Endometrial microvascular endothelial cells (primary cell): ENCODE results near the gene CAMK1D. TPM values are rescaled to one million over a fixed set of nuclear protein-coding genes. Genes with fewer than 3 reads are reported as not detected.

ENCODE experiments used
- in situ Hi-C: cut with HindIII; loops from 2 replicates; pipeline ENCODE4 v1.10.0; 2017; ENCODE audit warnings: low sequenced_read_pairs, low pct_unique_long_range_greater_than_20kb; ENCODE audit errors: inconsistent ontology term
- total RNA-seq: library from RNA; depleted of rRNA; stranded (reverse); fragments of >200 nt; gene quantifications from one replicate; pipeline ENCODE4 v1.2.3, GENCODE V29; 2015; ENCODE audit errors: inconsistent ontology term

CAMK1D gene
- total RNA-seq, 1 donor from 2014 or later: 0.37 TPM

DNA sequence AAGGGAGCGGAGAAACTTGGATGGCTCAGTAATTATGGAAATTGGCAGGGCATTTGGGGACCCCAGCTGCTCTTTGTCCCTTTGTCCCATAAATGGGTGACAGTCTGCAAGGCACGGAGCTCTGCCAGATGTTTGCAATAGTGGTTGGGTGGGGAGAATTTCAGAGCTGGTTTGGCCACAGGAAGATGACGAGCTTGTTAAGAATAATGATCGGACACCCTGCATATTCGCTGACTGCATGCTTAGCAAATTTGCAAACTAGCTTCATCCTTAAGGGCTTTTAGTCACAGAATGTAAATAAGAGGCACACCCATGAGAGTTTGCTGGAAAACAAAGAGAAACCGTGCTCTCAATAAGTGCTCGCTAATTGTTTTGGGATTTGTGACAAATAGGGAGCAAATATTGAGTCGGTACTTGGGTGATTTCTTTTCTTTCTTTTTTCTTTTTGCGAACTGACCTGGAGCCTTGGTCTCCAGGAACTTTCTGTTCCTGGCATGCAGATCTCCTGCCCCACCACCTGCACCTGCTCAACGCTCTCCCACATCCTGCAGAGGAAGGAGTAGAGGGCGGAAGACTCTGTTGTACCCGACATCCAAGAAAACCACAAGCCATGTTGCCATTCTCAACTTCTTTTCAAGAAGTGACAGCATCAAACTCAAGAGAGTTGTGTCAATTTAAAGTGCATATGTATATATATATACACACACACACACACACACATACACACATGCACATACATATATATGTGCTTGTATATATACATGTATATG lies 238.9 kb downstream of the CAMK1D start:
- in situ Hi-C loops: no loop called here

- in situ Hi-C loops: no loop called here
Observed at GRCh38 chr10:12589291-12589690, 239.9 kb downstream of the CAMK1D start.

DNA sequence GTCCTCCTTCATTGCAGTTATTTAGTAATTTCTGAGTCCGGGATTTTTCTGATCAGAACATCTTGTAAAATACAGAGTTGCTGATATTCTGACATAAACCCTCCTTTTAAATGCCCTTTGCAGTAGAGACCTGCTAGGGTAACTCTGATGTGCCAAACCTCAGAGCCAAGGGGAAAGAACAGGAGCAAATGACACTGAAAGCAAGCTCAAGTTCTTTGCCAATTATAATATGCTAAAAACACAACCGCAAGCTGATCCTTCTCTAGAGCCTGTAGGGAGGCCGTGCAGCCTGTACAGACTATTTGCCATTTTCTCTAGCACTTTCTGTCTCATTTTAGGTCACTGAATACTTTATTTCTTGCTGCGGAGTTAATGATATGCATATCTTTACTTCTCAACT lies 240.4 kb downstream of the CAMK1D start:
- in situ Hi-C loops: no loop called here

DNA sequence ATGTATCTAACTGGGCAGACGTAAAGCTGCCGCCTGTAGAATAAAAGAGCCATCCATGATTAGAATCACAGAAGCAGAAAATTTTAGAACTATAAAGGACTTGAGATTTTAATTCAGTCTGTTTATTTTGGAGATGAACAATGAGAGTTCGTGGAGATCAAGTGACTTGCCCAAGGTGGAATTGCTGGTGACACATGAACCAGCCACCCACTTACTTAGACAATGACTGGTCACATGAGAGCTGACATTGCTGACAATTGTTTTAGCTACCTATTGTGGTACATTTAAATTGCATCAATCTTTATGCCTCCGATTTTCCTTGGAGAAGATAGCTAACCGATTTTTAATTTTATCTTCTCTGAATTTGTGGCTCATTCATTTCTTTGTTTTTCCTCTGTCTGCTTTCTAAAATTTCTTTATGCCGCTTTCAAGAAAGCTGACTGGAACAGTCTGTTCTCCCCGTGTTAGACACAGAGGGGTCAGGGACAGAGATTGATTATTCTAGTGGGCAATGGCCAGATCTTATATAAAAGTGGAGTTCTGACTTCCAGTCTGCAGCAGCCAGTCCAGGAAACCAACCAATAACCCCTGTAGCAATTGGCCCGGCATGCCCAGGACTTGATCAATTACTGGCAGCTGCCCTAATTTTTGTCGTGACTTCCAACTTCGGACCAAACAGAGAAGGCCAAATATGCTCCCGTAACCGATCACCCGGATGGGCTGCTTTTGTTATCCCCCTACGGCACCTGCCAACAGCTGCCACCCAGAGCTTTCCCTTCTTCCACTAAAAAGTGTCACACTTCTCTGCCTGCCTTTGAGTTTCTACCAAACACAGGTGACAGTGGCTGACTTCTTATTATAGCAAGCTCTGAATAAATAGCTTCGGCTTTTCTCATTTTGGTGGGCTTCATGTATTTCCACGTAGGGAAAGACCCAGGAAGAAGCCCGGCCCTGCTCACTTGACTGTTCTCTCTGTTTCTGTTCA lies 241.6 kb downstream of the CAMK1D start:
- in situ Hi-C loops: no loop called here

GRCh38 chr10:12592967-12593366 lies 243.6 kb downstream of the CAMK1D start:
- in situ Hi-C loops: no loop called here

DNA sequence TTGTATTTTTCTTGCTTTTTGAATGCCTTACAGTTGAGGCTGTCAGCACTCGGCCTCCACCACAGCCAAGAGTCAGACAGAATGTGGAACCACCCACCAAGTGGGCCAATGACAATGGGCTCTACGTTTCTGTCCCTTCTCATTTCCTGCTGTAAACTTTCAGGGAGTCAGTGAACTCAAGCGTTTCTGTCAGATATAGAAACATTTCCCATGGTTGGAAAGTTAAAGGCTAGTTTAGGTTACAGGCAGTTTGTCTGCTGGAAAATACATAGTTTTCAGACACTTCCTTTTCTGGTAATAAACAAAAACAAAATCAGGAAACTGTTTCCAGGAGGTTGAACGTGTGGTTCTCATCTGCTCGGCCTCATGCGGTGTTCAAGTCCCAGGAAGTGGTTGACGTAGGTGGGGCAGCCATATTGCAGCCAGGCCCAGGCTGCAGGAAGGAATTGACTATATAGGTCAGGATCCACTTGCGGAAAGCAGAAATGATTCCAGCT lies 245.1 kb downstream of the CAMK1D start:
- in situ Hi-C loops: no loop called here

DNA sequence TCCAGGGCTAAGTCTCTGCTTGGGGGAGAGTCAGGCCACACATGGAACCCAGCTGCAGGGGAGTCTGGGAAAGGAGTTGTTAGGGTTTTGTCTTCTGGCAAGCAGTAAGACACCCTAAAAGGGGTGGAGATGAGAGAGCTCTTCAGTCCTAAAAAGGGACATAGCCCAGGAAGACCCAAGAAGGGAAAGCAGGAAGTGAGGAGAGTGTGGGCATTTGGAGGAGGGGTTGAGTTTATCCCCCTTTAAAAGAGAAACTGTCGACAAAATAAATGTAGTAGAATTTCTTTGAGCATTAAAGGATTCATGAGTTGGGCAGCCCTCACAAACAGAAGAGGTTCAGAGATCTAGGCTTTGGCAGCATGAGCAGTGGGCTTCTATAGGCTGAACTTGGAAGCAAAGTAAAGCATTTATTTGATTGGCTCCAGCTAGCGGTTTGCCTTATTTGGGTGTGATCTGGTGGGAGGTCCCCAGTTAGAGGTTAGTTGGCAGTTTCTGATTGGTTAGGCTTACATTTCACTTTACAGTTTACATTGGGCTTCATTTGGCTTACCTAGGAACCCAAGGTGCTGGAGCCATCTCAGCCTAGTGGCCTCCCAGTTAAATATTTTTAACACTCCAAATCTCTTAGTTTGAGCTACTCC lies 246.7 kb downstream of the CAMK1D start:
- in situ Hi-C loops: no loop called here

DNA sequence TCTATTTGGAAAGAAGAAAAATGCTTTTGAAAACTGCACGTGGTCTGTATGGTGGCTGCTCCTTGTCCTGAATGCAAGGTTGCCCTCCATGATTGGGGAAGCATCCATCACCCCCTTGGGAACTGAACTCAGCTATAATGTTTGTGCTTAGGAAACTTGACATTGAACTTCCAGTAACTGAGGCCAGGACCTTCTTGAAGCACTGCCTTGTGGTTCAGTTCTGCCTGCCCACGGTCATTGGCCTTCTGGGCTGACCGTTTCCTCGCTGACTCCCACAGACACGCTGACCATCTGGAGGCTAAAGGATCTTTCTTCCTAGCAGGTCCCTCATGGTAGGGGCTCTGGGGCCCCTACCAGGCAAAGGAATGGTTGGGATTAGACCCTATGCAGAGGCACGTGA lies 247.8 kb downstream of the CAMK1D start:
- in situ Hi-C loops: no loop called here

GRCh38 chr10:12597788-12598765 lies 248.7 kb downstream of the CAMK1D start:
- in situ Hi-C loops: no loop called here

- in situ Hi-C loops: no loop called here
Observed at GRCh38 chr10:12600652-12601051, 251.3 kb downstream of the CAMK1D start.

DNA sequence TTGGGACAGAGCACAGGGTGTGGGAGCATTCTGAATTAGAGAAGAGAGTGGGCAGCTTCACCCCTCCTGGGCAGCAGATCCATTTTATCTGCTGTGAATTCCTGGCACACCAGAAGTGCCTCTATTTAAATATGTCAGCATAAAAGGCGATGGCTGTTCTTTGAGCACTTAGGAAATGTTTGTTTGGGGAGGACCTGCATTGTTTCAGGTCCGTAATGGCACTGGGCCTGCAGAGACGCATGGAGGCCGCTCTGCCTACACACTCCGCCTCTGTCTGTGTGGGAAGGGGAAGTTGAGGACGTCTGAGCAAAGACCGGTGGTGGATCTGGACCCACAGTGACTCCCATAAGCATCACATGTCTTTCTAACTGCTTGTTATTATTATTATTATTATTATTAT lies 253.2 kb downstream of the CAMK1D start:
- in situ Hi-C loops: no loop called here

DNA sequence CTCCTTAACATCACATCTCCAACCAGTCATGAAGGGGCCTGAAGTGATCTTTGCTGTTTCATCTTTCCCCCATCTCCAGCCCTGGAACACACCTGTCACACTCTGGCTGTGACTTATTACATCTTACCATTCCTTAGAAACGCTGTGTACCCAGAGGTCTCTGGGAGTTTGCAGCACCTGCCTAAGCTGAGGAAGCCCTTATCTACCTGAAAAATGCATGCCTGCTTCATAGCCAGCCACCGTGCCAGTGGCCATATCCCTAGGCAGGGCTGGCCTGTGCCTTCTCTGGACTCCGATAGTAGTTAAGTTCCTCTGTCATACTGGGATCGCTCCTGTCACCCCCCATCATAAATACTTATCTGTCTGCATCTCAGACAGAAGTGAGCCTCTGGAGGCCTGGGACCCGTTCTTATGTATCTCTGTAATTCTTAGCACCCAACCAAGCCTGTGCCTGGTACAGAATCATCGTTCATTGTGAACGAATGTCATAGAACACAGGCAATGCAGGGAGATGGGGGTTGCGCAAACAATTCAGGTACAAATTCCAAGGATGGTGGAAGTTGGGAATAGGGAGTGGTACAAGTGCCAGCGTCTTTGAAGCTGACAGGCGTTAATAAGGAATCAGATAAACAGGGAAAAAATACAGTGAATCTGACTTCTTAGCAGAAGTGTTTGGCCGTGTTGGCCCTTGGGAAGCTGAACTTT lies 254.6 kb downstream of the CAMK1D start:
- in situ Hi-C loops: no loop called here

- in situ Hi-C loops: no loop called here
Observed at GRCh38 chr10:12605580-12606405, 256.4 kb downstream of the CAMK1D start.

DNA sequence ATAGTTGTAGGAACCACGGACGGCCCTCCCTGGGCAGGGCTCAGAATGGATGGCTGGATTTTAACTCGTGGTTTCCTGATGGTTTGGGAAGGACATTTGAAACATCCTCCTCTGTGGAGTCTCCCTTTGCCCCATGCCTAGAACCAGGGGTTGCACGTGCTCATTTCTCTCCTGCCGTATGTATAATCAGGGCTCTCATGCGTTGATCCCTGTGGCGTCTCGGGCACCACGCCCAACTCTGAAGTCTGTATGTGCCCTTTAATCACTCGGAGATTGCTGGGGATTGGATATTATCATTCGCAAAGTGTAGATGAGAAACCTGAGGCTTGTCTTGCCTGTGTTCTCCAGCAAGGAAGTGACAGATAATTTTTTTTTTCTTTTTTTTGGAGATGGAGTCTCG lies 257.1 kb downstream of the CAMK1D start:
- in situ Hi-C loops: no loop called here

DNA sequence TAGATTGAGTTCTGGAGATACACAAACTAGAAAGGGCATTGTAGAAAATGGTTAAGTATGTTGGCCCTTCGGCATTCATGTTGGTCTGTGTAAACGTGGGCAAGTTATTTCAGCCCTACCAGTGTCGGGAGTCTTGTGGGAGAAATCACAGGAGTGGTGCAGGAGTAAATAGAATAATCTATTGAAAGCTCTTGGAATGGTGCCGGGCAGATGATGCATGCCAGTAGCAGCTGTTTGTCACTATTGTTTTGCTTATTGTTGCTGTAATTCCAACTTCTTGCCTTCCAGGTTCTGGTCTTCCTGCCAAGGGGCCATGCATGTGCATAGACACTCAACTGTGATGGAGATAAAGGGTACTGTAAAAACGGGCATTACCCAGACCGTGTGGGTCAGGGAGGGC lies 259.4 kb downstream of the CAMK1D start:
- in situ Hi-C loops: no loop called here

DNA sequence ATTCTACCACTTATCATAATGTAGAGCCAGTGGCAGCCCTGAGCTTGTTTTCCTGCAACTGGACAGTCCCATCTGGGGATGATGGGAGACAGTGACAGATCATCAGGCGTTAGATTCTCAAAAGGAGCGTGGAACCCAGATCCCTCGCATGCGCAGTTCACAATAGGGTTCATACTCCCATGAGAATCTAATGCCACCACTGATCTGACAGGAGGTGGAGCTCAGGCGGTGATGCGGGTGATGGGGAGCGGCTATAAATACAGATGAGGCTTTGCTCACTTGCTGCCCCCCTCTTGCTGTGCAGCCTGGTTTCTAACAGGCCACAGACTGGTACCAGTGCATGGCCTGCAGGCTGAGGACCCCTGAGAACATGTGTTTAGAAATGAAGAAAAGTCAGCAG lies 260.1 kb downstream of the CAMK1D start:
- in situ Hi-C loops: no loop called here

DNA sequence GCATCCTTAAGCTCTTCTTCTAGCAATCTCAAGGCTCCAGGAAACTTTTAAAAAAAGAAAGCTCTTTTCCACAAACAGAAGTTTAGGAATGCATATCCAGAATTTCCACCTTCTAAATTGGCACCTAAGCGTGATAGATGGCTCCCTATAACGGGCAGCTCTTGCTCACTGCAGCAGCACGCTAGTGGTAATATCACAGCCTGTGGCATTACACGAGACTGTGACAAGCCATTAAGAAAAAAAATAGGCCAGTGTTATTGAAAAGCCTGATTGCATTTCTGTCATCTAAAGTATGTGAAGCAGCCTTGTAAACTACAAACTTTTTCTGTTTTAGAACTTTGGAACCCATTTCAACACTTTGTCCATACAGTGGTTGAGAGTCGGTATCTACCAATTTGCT lies 263.8 kb downstream of the CAMK1D start:
- in situ Hi-C loops: no loop called here
